Measurements from ENCODE around the gene SPIN4.
"Not testable (repeated sequence)": the region's sequence is repeated elsewhere in the genome, so short reads cannot be mapped to it uniquely, and the experiment has no call there.

The SPIN4 gene

DNA sequence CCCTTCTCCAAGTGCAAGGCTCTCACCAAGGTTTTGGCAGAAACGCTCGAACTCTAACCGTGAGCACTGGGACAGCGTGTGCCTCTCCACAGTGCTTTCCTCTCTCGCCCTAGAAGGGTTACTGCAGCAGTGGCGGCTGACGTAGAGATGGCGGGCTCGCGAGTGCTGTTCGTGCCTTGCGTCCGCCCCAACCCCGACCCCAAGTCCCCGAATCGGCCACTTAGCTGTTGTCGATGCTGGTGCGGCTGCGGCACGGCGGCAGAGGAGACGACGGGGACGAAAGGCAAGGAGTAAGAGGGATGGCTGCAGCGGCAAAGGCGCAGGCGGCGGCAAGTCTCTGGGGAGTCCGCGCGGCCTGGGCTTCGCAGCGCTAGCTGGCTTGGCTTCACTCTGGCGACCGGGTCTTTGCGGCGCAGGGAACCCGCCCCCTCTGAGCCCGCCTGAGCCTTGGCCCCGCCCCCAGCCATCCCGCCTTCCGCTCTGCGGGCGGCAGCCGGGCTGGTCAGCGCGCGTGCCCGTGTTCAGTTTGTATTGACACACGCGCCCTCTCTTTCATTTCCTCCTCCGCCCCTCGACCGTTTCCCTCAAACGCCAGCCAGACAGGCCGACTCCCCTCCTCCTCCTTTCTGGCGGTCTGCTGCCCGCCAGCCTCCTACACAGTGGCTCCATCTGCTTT, at the start of gene SPIN4:
SPIN4 (minus strand) TSS at position 392 of the 676 bp plus-strand sequence. CDS start 513 bp downstream, outside the sequence.
- Histone ChIP-seq H3K36me3 (ENCODE audit: control insufficient read depth in 5 of 5, insufficient read depth in 5 of 5, low read length in 5 of 5) (no peaks in the 10 kb centered on the region), H3K4me1 (ENCODE audit: control insufficient read depth in 5 of 5, insufficient read depth in 5 of 5, low read length in 5 of 5) (peaks cover 0 to 11% (median 9%) of the 10 kb centered on the region in 5 donors), H3K9me3 (ENCODE audit: control insufficient read depth in 5 of 5, low read length in 5 of 5) (peaks cover 0 to 8% (median 0%) of the 10 kb centered on the region in 5 donors), H3K4me3 (ENCODE audit: low read depth in 1 of 5, low read length in 5 of 5) (peak within 1 kb of the TSS; percentile 66 to 94 (median 71)), H3K27ac (ENCODE audit: low read depth, low read length) (no peak within 1 kb of the TSS), H3K9ac (ENCODE audit: low read length in 5 of 5) (peak within 1 kb of the TSS in 3 of 5 donors; percentile 12 to 65 (median 45)), H3K27me3 (ENCODE audit: control insufficient read depth in 5 of 5, insufficient read depth in 4 of 5, low read length in 5 of 5) (peaks cover 0 to 3% (median 2%) of the 10 kb centered on the region in 5 donors)

DNA sequence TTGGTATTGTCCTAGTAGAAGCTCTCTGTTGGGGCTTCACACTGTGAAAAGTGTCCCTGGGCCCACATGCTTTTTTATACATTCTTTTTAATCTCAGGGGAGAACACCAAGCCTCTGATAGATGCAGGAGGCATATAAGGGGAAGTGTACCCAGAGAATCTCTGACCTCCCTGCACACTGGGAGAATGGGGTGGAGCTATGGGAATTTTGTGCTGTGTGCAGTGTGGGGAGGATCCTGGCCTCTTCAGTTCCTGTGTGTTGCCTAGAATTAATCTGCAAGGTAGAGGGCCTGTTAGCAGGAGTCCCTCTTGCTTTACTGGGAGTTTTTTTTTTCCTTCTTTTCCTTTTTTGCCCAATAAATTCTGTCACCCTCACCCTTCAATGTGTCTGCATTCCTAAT, 49.2 kb upstream of the SPIN4 start:
- H3K27me3 ChIP-seq (ENCODE audit: control insufficient read depth in 5 of 5, insufficient read depth in 4 of 5, low read length in 5 of 5), result no peaks in the 10 kb centered on the region
- no peaks in the 10 kb centered on the region for H3K4me1 ChIP-seq (ENCODE audit: control insufficient read depth in 5 of 5, insufficient read depth in 5 of 5, low read length in 5 of 5)
- H3K36me3 ChIP-seq (ENCODE audit: control insufficient read depth in 5 of 5, insufficient read depth in 5 of 5, low read length in 5 of 5), result no peaks in the 10 kb centered on the region
- H3K27ac ChIP-seq (ENCODE audit: low read depth, low read length), result no peak overlapping the region
- H3K9ac ChIP-seq (ENCODE audit: low read length in 5 of 5), result no peak overlapping the region
- no peak overlapping the region for H3K4me3 ChIP-seq (ENCODE audit: low read depth in 1 of 5, low read length in 5 of 5)
- peaks cover 0 to 6% (median 3%) of the 10 kb centered on the region in 5 donors for H3K9me3 ChIP-seq (ENCODE audit: control insufficient read depth in 5 of 5, low read length in 5 of 5)

DNA sequence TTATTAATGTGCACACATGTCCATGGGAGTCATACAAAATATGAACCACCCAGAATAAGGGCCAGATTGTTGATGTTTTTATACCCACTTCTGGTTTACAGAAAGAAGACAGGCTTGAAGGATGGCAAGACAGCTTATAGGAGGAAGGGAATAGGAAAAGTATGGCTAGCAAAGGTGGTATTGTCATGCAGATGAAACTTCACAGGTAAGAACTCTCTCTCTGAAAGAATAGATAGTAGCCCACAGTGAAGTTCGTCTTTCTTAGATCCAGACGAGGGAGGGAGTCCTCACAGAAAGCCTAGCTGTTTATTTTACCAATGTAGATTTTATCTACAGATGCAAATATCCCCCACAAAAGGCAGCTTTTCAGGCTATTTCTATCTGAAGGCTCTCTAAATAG, 43.7 kb upstream of the SPIN4 start:
- Histone ChIP-seq H3K27me3 (ENCODE audit: control insufficient read depth in 5 of 5, insufficient read depth in 4 of 5, low read length in 5 of 5) (no peaks in the 10 kb centered on the region), H3K4me1 (ENCODE audit: control insufficient read depth in 5 of 5, insufficient read depth in 5 of 5, low read length in 5 of 5) (no peaks in the 10 kb centered on the region), H3K9me3 (ENCODE audit: control insufficient read depth in 5 of 5, low read length in 5 of 5) (peaks cover 0 to 2% (median 0%) of the 10 kb centered on the region in 5 donors), H3K4me3 (ENCODE audit: low read depth in 1 of 5, low read length in 5 of 5) (no peak overlapping the region), H3K36me3 (ENCODE audit: control insufficient read depth in 5 of 5, insufficient read depth in 5 of 5, low read length in 5 of 5) (no peaks in the 10 kb centered on the region), H3K9ac (ENCODE audit: low read length in 5 of 5) (no peak overlapping the region), H3K27ac (ENCODE audit: low read depth, low read length) (no peak overlapping the region)

DNA sequence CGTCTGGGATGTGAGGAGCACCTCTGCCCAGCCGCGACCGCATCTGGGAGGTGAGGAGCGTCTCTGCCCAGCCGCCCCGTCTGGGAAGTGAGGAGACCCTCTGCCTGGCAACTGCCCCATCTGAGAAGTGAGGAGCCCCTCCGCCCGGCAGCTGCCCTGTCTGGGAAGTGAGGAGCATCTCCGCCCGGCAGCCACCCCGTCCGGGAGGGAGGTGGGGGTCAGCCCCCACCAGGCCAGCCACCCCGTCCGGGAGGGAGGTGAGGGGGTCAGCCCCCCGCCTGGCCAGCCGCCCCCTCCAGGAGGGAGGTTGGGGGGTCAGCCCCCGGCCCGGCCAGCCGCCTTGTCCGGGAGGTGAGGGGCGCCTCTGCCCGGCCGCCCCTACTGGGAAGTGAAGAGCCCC, 42.0 kb upstream of the SPIN4 start:
- H3K27ac ChIP-seq (ENCODE audit: low read depth, low read length); H3K9ac ChIP-seq (ENCODE audit: low read length in 5 of 5); H3K4me1 ChIP-seq (ENCODE audit: control insufficient read depth in 5 of 5, insufficient read depth in 5 of 5, low read length in 5 of 5); H3K36me3 ChIP-seq (ENCODE audit: control insufficient read depth in 5 of 5, insufficient read depth in 5 of 5, low read length in 5 of 5); H3K27me3 ChIP-seq (ENCODE audit: control insufficient read depth in 5 of 5, insufficient read depth in 4 of 5, low read length in 5 of 5); H3K4me3 ChIP-seq (ENCODE audit: low read depth in 1 of 5, low read length in 5 of 5); H3K9me3 ChIP-seq (ENCODE audit: control insufficient read depth in 5 of 5, low read length in 5 of 5): not testable (repeated sequence)

DNA sequence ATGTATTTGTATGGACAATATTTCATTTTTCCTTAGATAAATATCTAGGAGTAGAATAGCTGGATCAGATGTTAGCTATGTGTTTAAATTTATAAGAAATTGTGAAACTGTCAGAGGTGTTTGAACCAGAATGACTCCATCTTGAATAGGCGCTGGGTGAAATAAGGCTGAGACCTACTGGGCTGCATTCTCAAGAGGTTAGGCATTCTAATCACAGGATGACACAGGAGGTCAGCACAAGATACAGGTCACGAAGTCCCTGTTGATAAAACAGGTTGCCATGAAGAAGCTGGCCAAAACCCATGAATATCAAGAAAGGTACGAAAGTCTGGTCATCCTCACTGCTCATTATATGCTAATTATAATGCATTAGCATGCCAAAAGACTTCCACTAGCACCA, 36.3 kb upstream of the SPIN4 start:
- Histone ChIP-seq H3K4me1 (ENCODE audit: control insufficient read depth in 5 of 5, insufficient read depth in 5 of 5, low read length in 5 of 5) (no peaks in the 10 kb centered on the region), H3K27ac (ENCODE audit: low read depth, low read length) (no peak overlapping the region), H3K36me3 (ENCODE audit: control insufficient read depth in 5 of 5, insufficient read depth in 5 of 5, low read length in 5 of 5) (no peaks in the 10 kb centered on the region), H3K4me3 (ENCODE audit: low read depth in 1 of 5, low read length in 5 of 5) (no peak overlapping the region), H3K9me3 (ENCODE audit: control insufficient read depth in 5 of 5, low read length in 5 of 5) (no peaks in the 10 kb centered on the region), H3K27me3 (ENCODE audit: control insufficient read depth in 5 of 5, insufficient read depth in 4 of 5, low read length in 5 of 5) (no peaks in the 10 kb centered on the region), H3K9ac (ENCODE audit: low read length in 5 of 5) (no peak overlapping the region)

DNA sequence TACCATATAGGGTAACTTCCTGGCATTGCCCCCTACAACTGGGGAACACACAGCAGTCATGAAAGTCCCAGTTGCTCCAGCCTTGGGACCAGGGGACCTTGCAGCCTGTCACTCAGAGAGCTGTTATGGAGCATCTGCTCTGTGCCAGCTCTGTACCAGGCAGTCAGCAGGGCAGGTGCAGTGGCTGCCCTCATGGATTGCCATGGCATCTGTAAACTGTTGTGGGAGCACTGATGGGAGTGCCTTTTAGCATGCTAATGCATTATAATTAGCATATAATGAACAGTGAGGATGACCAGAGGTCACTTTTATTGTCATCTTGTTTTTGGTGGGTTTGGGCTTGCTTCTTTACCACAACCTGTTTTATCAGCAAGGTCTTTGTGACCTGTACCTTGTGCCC, 33.1 kb upstream of the SPIN4 start:
- H3K9me3 ChIP-seq (ENCODE audit: control insufficient read depth in 5 of 5, low read length in 5 of 5); H3K4me3 ChIP-seq (ENCODE audit: low read depth in 1 of 5, low read length in 5 of 5); H3K27me3 ChIP-seq (ENCODE audit: control insufficient read depth in 5 of 5, insufficient read depth in 4 of 5, low read length in 5 of 5); H3K36me3 ChIP-seq (ENCODE audit: control insufficient read depth in 5 of 5, insufficient read depth in 5 of 5, low read length in 5 of 5); H3K4me1 ChIP-seq (ENCODE audit: control insufficient read depth in 5 of 5, insufficient read depth in 5 of 5, low read length in 5 of 5); H3K9ac ChIP-seq (ENCODE audit: low read length in 5 of 5); H3K27ac ChIP-seq (ENCODE audit: low read depth, low read length): not testable (repeated sequence)

DNA sequence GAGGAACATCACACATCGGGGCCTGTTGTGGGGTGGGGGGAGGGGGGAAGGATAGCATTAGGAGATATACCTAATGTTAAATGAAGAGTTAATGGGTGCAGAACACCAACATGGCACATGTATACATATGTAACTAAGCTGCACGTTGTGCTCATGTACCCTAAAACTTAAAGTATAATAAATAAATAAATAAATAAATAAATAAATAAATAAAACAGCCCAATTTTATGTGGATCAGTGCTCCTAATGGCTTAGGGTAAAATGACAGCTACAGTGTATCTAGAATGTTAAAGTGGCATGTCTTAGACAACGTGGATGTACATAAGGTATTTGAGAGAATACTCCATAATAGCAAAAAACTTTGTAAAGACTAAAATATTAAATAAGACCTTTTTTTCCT, 21.9 kb upstream of the SPIN4 start:
- H3K9ac ChIP-seq (ENCODE audit: low read length in 5 of 5); H3K4me1 ChIP-seq (ENCODE audit: control insufficient read depth in 5 of 5, insufficient read depth in 5 of 5, low read length in 5 of 5); H3K27me3 ChIP-seq (ENCODE audit: control insufficient read depth in 5 of 5, insufficient read depth in 4 of 5, low read length in 5 of 5); H3K36me3 ChIP-seq (ENCODE audit: control insufficient read depth in 5 of 5, insufficient read depth in 5 of 5, low read length in 5 of 5); H3K4me3 ChIP-seq (ENCODE audit: low read depth in 1 of 5, low read length in 5 of 5); H3K27ac ChIP-seq (ENCODE audit: low read depth, low read length): not testable (repeated sequence)
- H3K9me3 ChIP-seq (ENCODE audit: control insufficient read depth in 5 of 5, low read length in 5 of 5), result peaks cover 0 to 13% (median 3%) of the 10 kb centered on the region in 5 donors

DNA sequence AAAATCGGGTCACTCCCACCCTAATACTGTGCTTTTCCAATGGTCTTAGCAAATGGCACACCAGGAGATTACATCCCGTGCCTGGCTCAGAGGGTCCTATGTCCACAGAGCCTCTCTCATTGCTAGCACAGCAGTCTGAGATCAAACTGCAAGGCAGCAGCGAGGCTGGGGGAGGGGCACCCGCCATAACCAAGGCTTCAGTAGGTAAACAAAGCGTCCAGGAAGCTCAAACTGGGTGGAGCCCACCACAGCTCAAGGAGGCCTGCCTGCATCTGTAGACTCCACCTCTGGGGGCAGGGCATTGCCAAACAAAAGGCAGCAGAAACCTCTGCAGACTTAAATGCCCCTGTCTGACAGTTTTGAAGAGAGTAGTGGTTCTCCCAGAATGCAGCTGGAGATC, 16.6 kb upstream of the SPIN4 start:
- peaks cover 3 to 22% (median 10%) of the 10 kb centered on the region in 5 donors for H3K9me3 ChIP-seq (ENCODE audit: control insufficient read depth in 5 of 5, low read length in 5 of 5)
- not testable (repeated sequence) for H3K27me3 ChIP-seq (ENCODE audit: control insufficient read depth in 5 of 5, insufficient read depth in 4 of 5, low read length in 5 of 5); H3K36me3 ChIP-seq (ENCODE audit: control insufficient read depth in 5 of 5, insufficient read depth in 5 of 5, low read length in 5 of 5); H3K4me3 ChIP-seq (ENCODE audit: low read depth in 1 of 5, low read length in 5 of 5); H3K27ac ChIP-seq (ENCODE audit: low read depth, low read length); H3K4me1 ChIP-seq (ENCODE audit: control insufficient read depth in 5 of 5, insufficient read depth in 5 of 5, low read length in 5 of 5); H3K9ac ChIP-seq (ENCODE audit: low read length in 5 of 5)

DNA sequence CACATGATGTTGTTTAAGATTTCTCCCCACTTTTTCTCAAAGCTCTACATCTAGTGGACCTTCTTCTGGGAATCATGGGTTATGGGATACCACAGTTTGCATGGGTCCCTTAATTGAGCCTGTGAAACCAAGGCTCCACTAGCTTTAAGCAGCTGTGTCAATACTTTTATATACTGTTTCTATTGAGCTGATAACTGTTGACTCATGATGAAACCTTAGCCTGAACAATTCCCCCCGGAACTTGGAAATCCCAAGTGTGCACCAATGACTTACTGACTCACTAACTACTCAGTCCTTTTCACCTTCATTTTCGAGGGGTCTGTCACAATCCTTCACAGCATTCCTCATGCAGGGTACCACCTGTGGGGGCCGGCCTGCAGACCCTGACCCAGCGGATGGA, 12.7 kb upstream of the SPIN4 start:
- Histone ChIP-seq H3K27me3 (ENCODE audit: control insufficient read depth in 5 of 5, insufficient read depth in 4 of 5, low read length in 5 of 5) (peaks cover 0 to 8% (median 0%) of the 10 kb centered on the region in 5 donors), H3K36me3 (ENCODE audit: control insufficient read depth in 5 of 5, insufficient read depth in 5 of 5, low read length in 5 of 5) (no peaks in the 10 kb centered on the region), H3K9me3 (ENCODE audit: control insufficient read depth in 5 of 5, low read length in 5 of 5) (peaks cover 3 to 18% (median 6%) of the 10 kb centered on the region in 5 donors), H3K9ac (ENCODE audit: low read length in 5 of 5) (no peak overlapping the region), H3K4me3 (ENCODE audit: low read depth in 1 of 5, low read length in 5 of 5) (no peak overlapping the region), H3K4me1 (ENCODE audit: control insufficient read depth in 5 of 5, insufficient read depth in 5 of 5, low read length in 5 of 5) (no peaks in the 10 kb centered on the region), H3K27ac (ENCODE audit: low read depth, low read length) (no peak overlapping the region)

DNA sequence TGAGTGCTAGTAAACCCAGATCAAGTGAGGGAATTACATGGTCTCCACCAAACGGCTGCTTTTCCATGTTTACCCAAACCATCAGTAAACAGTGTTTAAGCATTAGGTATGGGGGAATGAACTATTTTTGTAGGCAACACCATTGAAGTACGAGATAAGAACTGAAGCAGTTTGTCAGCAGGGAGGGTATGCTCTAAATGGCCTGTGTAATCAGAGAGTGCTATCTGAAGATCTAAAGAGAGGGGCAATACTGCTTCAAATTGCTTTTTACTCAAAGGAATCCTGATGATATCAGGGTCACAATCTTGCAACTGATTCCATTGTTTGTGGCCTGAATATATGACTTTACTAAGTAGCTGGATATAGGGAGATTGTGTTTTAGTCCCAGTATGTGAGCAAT, 10.4 kb upstream of the SPIN4 start:
- peaks cover 0 to 8% (median 0%) of the 10 kb centered on the region in 5 donors for H3K27me3 ChIP-seq (ENCODE audit: control insufficient read depth in 5 of 5, insufficient read depth in 4 of 5, low read length in 5 of 5)
- no peaks in the 10 kb centered on the region for H3K4me1 ChIP-seq (ENCODE audit: control insufficient read depth in 5 of 5, insufficient read depth in 5 of 5, low read length in 5 of 5)
- peaks cover 3 to 18% (median 6%) of the 10 kb centered on the region in 5 donors for H3K9me3 ChIP-seq (ENCODE audit: control insufficient read depth in 5 of 5, low read length in 5 of 5)
- no peak overlapping the region for H3K27ac ChIP-seq (ENCODE audit: low read depth, low read length)
- H3K9ac ChIP-seq (ENCODE audit: low read length in 5 of 5), result no peak overlapping the region
- H3K36me3 ChIP-seq (ENCODE audit: control insufficient read depth in 5 of 5, insufficient read depth in 5 of 5, low read length in 5 of 5), result no peaks in the 10 kb centered on the region
- no peak overlapping the region for H3K4me3 ChIP-seq (ENCODE audit: low read depth in 1 of 5, low read length in 5 of 5)
